Trophoblast cell (in vitro differentiated cells and primary cell): ENCODE measurements around the gene NR2F1.

ENCODE experiments used
- DNase-seq, 2 donors: peaks; one replicate each; pipeline ENCODE4 v3.0.0-alpha.2; 2016
- H2AFZ ChIP-seq: 2 replicates; pipeline ENCODE4 v1.6.1; 2013; ENCODE audit warnings: low read length, moderate library complexity, mild to moderate bottlenecking; ENCODE audit not compliant: insufficient read depth, poor library complexity
- H2AK5ac ChIP-seq: 2 replicates; pipeline ENCODE4 v1.6.1; 2013; ENCODE audit warnings: mild to moderate bottlenecking, low read length
- H2BK120ac ChIP-seq: 2 replicates; pipeline ENCODE4 v1.6.1; 2013; ENCODE audit warnings: low read length, mild to moderate bottlenecking, moderate library complexity; ENCODE audit not compliant: insufficient read depth, poor library complexity
- H2BK12ac ChIP-seq: 2 replicates; pipeline ENCODE4 v1.6.1; 2013; ENCODE audit warnings: mild to moderate bottlenecking, low read length, moderate library complexity
- H2BK5ac ChIP-seq: 2 replicates; pipeline ENCODE4 v1.6.1; 2013; ENCODE audit warnings: low read length, low read depth, moderate library complexity, mild to moderate bottlenecking; ENCODE audit not compliant: poor library complexity
- H3K14ac ChIP-seq: 2 replicates; pipeline ENCODE4 v1.6.1; 2013; ENCODE audit warnings: mild to moderate bottlenecking, low read length
- H3K18ac ChIP-seq: 2 replicates; pipeline ENCODE4 v1.6.1; 2013; ENCODE audit warnings: mild to moderate bottlenecking, low read length
- H3K23ac ChIP-seq: 2 replicates; pipeline ENCODE4 v1.6.1; 2013; ENCODE audit warnings: low read length
- H3K27ac ChIP-seq: 2 replicates; pipeline ENCODE4 v1.5.1; 2013; ENCODE audit warnings: low read depth, mild to moderate bottlenecking, inconsistent platforms, low read length, moderate library complexity
- H3K27me3 ChIP-seq: 2 replicates; pipeline ENCODE4 v1.6.1; 2013; ENCODE audit warnings: inconsistent platforms, mild to moderate bottlenecking, low read length, moderate library complexity; ENCODE audit not compliant: insufficient read depth
- H3K36me3 ChIP-seq, 2 experiments: 1 replicate in 1 of 2; 2 replicates in 1 of 2; pipeline ENCODE4 v1.6.1; 2013; ENCODE audit warnings: low read length in 2 of 2, mild to moderate bottlenecking in 2 of 2, moderate library complexity in 1 of 2; ENCODE audit not compliant: insufficient read depth in 2 of 2, control insufficient read depth in 1 of 2
- H3K4ac ChIP-seq: 2 replicates; pipeline ENCODE4 v1.6.1; 2013; ENCODE audit warnings: low read depth, mild to moderate bottlenecking, low read length, moderate library complexity
- H3K4me1 ChIP-seq, 2 experiments: 1 replicate in 1 of 2; 2 replicates in 1 of 2; pipeline ENCODE4 v1.6.1; 2013; ENCODE audit warnings: low read length in 2 of 2, mild to moderate bottlenecking in 2 of 2, moderate library complexity in 1 of 2; ENCODE audit not compliant: insufficient read depth in 2 of 2, control insufficient read depth in 1 of 2
- H3K4me2 ChIP-seq: 2 replicates; pipeline ENCODE4 v1.6.1; 2013; ENCODE audit warnings: inconsistent platforms, mild to moderate bottlenecking, low read length, moderate library complexity
- H3K4me3 ChIP-seq: 2 replicates; pipeline ENCODE4 v1.5.1; 2013; ENCODE audit warnings: mild to moderate bottlenecking, low read depth, low read length, inconsistent platforms
- H3K79me1 ChIP-seq: one replicate; pipeline ENCODE4 v1.6.1; 2013; ENCODE audit warnings: low read length
- H3K79me2 ChIP-seq: 2 replicates; pipeline ENCODE4 v1.6.1; 2013; ENCODE audit warnings: low read length, mild to moderate bottlenecking; ENCODE audit not compliant: control insufficient read depth, insufficient read depth, poor library complexity
- H3K9ac ChIP-seq: 2 replicates; pipeline ENCODE4 v1.6.1; 2013; ENCODE audit warnings: mild to moderate bottlenecking, low read length
- H3K9me3 ChIP-seq: 2 replicates; pipeline ENCODE4 v1.6.1; 2013; ENCODE audit warnings: low read depth, mild to moderate bottlenecking, control low read depth, inconsistent platforms, low read length; ENCODE audit not compliant: insufficient read depth
- H4K12ac ChIP-seq: 2 replicates; pipeline ENCODE4 v1.6.1; 2013; ENCODE audit warnings: low read depth, mild to moderate bottlenecking, low read length, moderate library complexity
- H4K8ac ChIP-seq: 2 replicates; pipeline ENCODE4 v1.6.1; 2013; ENCODE audit warnings: low read depth, mild to moderate bottlenecking, low read length, moderate library complexity
- H4K91ac ChIP-seq: one replicate; pipeline ENCODE4 v1.6.1; 2013; ENCODE audit warnings: low read depth, mild to moderate bottlenecking, low read length, moderate library complexity
- WGBS: extraction: QIAGEN DNeasy Blood & Tissue Kit; methylation state at CpG from one replicate; pipeline ENCODE4 v1.1.7; 2013; ENCODE audit warnings: missing lambda C conversion rate; ENCODE audit not compliant: insufficient read length, insufficient coverage; ENCODE audit errors: extremely low coverage; 5-methylcytosine and 5-hydroxymethylcytosine counted together

Gene NR2F1

GRCh38 chr5:93594591-93595419 is 11.8 kb downstream of the NR2F1 start:
- no CpG with 5 or more reads among the region's 37 CpGs for WGBS
- Histone ChIP-seq H3K27ac (no peak overlapping the region), H3K9me3 (peaks cover 10% of the 10 kb centered on the region), H3K9ac (no peak overlapping the region), H3K4me3 (no peak overlapping the region), H3K79me1 (no peaks in the 10 kb centered on the region), H2AK5ac (no peak overlapping the region), H2BK5ac (no peak overlapping the region), H3K4ac (no peak overlapping the region), H4K8ac (no peak overlapping the region), H3K18ac (no peak overlapping the region), H3K79me2 (no peaks in the 10 kb centered on the region), H3K36me3 (no peaks in the 10 kb centered on the region), H2AFZ (no peak overlapping the region), H3K14ac (no peak overlapping the region), H3K4me2 (peak overlapping the region; percentile 16), H4K12ac (no peak overlapping the region), H3K4me1 (peaks cover 3 to 5% of the 10 kb centered on the region in 2 experiments), H3K27me3 (peaks cover 75% of the 10 kb centered on the region), H4K91ac (no peak overlapping the region), H3K23ac (no peak overlapping the region), H2BK120ac (no peak overlapping the region), H2BK12ac (no peak overlapping the region)
- DNase-seq, result no peak

GRCh38 chr5:93595420-93596147 is 12.6 kb downstream of the NR2F1 start:
- H3K79me1 ChIP-seq, result no peaks in the 10 kb centered on the region
- no peak overlapping the region for H2BK12ac ChIP-seq
- H3K4me3 ChIP-seq, result no peak overlapping the region
- H3K36me3 ChIP-seq, result no peaks in the 10 kb centered on the region
- no peak overlapping the region for H3K4ac ChIP-seq
- peaks cover 3 to 5% of the 10 kb centered on the region in 2 experiments for H3K4me1 ChIP-seq
- no peak overlapping the region for H4K8ac ChIP-seq
- no peak overlapping the region for H2AFZ ChIP-seq
- no peak overlapping the region for H3K9ac ChIP-seq
- no peak overlapping the region for H2BK5ac ChIP-seq
- no peak overlapping the region for H4K91ac ChIP-seq
- peak overlapping the region; percentile 16 for H3K4me2 ChIP-seq
- no peak overlapping the region for H4K12ac ChIP-seq
- H3K27me3 ChIP-seq, result peaks cover 76% of the 10 kb centered on the region
- H2AK5ac ChIP-seq, result no peak overlapping the region
- H2BK120ac ChIP-seq, result no peak overlapping the region
- H3K9me3 ChIP-seq, result peaks cover 10% of the 10 kb centered on the region
- no peak overlapping the region for H3K23ac ChIP-seq
- H3K27ac ChIP-seq, result no peak overlapping the region
- WGBS, result no CpG with 5 or more reads among the region's 29 CpGs
- no peak overlapping the region for H3K14ac ChIP-seq
- DNase-seq, result no peak
- H3K79me2 ChIP-seq, result no peaks in the 10 kb centered on the region
- no peak overlapping the region for H3K18ac ChIP-seq

GRCh38 chr5:93596310-93596675 is 13.3 kb downstream of the NR2F1 start:
- no peak overlapping the region for H3K23ac ChIP-seq
- peaks cover 3 to 5% of the 10 kb centered on the region in 2 experiments for H3K4me1 ChIP-seq
- no peak overlapping the region for H3K9ac ChIP-seq

DNA sequence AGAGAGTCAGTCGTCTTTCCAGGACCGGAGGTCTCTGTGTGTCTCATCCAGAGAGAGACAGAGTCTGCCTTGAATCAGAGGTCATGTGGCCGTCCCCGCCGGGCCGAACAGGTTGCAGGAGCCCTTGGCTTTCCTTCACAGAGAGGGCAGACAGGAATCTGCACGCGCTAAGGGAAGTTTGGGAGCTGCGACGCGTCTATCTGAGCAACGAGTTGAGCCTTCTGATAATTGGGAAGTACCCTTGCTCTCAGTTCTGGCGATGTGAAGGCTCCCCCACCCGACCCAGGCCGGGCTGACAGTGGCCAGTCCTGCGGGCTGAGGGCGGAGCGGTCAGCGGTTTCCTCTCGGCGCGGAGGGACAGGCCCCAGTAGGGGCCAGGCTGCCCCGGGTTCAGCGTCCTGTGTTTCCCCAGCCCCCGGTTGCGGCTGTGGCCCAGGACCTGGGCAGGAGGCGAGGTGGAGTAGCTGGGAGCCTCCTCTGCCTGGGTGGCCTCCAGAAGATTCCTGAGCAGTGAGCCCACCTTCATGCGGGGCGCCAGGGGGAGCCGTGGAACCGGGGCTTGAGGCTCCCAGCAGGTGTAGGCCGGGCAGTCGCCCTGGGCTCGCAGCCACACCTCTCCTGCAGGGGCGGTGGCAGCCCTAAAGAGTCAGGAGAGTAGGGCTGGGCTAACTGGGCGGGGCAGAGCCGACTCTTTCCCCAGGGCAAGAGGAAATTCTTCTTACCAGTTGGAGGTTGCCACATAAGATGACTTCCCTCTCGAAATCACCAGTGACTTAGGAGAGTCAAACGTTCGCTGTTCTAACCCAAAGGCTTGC is 13.9 kb downstream of the NR2F1 start:
- Histone ChIP-seq H3K14ac (no peak overlapping the region), H3K9me3 (peaks cover 12% of the 10 kb centered on the region), H3K23ac (no peak overlapping the region), H2BK12ac (no peak overlapping the region), H3K4me2 (peak overlapping the region; percentile 15), H4K8ac (no peak overlapping the region), H3K27me3 (peaks cover 83% of the 10 kb centered on the region), H3K9ac (no peak overlapping the region), H3K79me2 (no peaks in the 10 kb centered on the region), H3K4me3 (no peak overlapping the region), H3K79me1 (no peaks in the 10 kb centered on the region), H3K27ac (no peak overlapping the region), H2AK5ac (no peak overlapping the region), H2AFZ (no peak overlapping the region), H4K91ac (no peak overlapping the region), H3K36me3 (no peaks in the 10 kb centered on the region), H3K4me1 (peaks cover 3 to 5% of the 10 kb centered on the region in 2 experiments), H3K18ac (no peak overlapping the region), H3K4ac (no peak overlapping the region), H2BK120ac (no peak overlapping the region), H2BK5ac (no peak overlapping the region), H4K12ac (no peak overlapping the region)
- WGBS, result no CpG with 5 or more reads among the region's 40 CpGs
- DNase-seq, result peak; percentile 54 to 57

More at GRCh38 chr5:93596310-93596675, 13.3 kb downstream of the NR2F1 start:
- no peak overlapping the region for H2BK120ac ChIP-seq
- H3K27ac ChIP-seq, result no peak overlapping the region
- peaks cover 10% of the 10 kb centered on the region for H3K9me3 ChIP-seq
- no peak overlapping the region for H3K14ac ChIP-seq
- no peak overlapping the region for H2BK5ac ChIP-seq
- no peaks in the 10 kb centered on the region for H3K36me3 ChIP-seq
- H3K4me2 ChIP-seq, result no peak overlapping the region
- no peak overlapping the region for H4K91ac ChIP-seq
- no peak overlapping the region for H4K8ac ChIP-seq
- no peak overlapping the region for H2BK12ac ChIP-seq
- no peaks in the 10 kb centered on the region for H3K79me1 ChIP-seq
- H3K4ac ChIP-seq, result no peak overlapping the region
- H3K27me3 ChIP-seq, result peaks cover 82% of the 10 kb centered on the region
- H4K12ac ChIP-seq, result no peak overlapping the region
- WGBS, result no CpG with 5 or more reads among the region's 14 CpGs
- no peaks in the 10 kb centered on the region for H3K79me2 ChIP-seq
- H2AK5ac ChIP-seq, result no peak overlapping the region
- no peak overlapping the region for H3K4me3 ChIP-seq
- DNase-seq, result no peak
- H3K18ac ChIP-seq, result no peak overlapping the region
- H2AFZ ChIP-seq, result no peak overlapping the region
